GM12878 (cell line): Measurements from ENCODE around the gene STPG3. TPM values are rescaled to one million over a fixed set of nuclear protein-coding genes. Genes with fewer than 3 reads are reported as not detected.

Source experiments
- ATAC-seq: fragments of 200-7000 bp; cut with Tn5 transposase; 3 replicates; pipeline ENCODE4 v1.9.1; 2020; ENCODE audit warnings: mild to moderate bottlenecking, moderate library complexity
- BruUV-seq: library from RNA; stranded (reverse); fragments of 400-500 nt; replicated peaks from 2 replicates; lab custom pipeline; 2021; lab: Mats Ljungman, UMichigan
- CTCF ChIA-PET: fragments of 300-600 bp; sonication (Branson Sonifier 250); formaldehyde crosslinking; extraction: SDS; loops from one replicate; lab custom pipeline; 2021; ENCODE audit warnings: inconsistent platforms; lab: Yijun Ruan, JAX
- POLR2A ChIA-PET: fragments of 350-600 bp; formaldehyde crosslinking; extraction: SDS; loops from one replicate; lab custom pipeline; 2021; ENCODE audit warnings: inconsistent platforms; lab: Charles Lee
- RAD21 ChIA-PET: fragments of 300-600 bp; sonication (Branson Sonifier 250); formaldehyde crosslinking; loops from one replicate; lab custom pipeline; 2023; ENCODE audit warnings: antibody characterized with exemption; ENCODE audit not compliant: unreplicated experiment; lab: Charles Lee
- SMC1A ChIA-PET: fragments of 300-600 bp; sonication (Branson Sonifier 250); formaldehyde crosslinking; loops from one replicate; lab custom pipeline; 2023; ENCODE audit not compliant: unreplicated experiment, uncharacterized antibody; lab: Charles Lee
- DNase-seq: peaks from one replicate; pipeline ENCODE4 v3.0.0-alpha.2; 2011; ENCODE audit warnings: low read depth, low spot score
- FAIRE-seq: peaks from 3 replicates; lab custom pipeline; 2011; peaks lifted over from hg19 to GRCh38; lab: Jason Lieb, UNC
- H2AFZ ChIP-seq: 2 replicates; pipeline ENCODE4 v1.6.0; 2011; ENCODE audit warnings: low read depth, low read length, control low read depth; ENCODE audit not compliant: control insufficient read depth
- H3K27ac ChIP-seq: 2 replicates; pipeline ENCODE4 v1.5.1; 2011; ENCODE audit warnings: control low read depth; ENCODE audit not compliant: control insufficient read depth, insufficient read depth
- H3K27me3 ChIP-seq, 2 experiments: replicated peaks in 1 of 2; 2 replicates each; pipeline versions ENCODE4 v1.6.0 to v1.6.1; 2011; ENCODE audit warnings: low read length in 1 of 2; ENCODE audit not compliant: control insufficient read depth in 2 of 2, insufficient read depth in 2 of 2
- H3K36me3 ChIP-seq, 2 experiments: 2 replicates each; pipeline ENCODE4 v1.5.1; 2011; ENCODE audit warnings: low read length in 1 of 2; ENCODE audit not compliant: control insufficient read depth in 2 of 2, insufficient read depth in 2 of 2
- H3K4me1 ChIP-seq: 2 replicates; pipeline ENCODE4 v1.6.1; 2011; ENCODE audit warnings: mild to moderate bottlenecking, low read length, moderate library complexity, mixed read lengths; ENCODE audit not compliant: control insufficient read depth, insufficient read depth
- H3K4me2 ChIP-seq: 2 replicates; pipeline ENCODE4 v1.6.0; 2011; ENCODE audit warnings: control low read depth; ENCODE audit not compliant: control insufficient read depth, insufficient read depth
- H3K4me3 ChIP-seq: fragments of 200-600 bp; sonication (generic); 2 replicates; pipeline ENCODE4 v1.5.1; 2016
- H3K79me2 ChIP-seq: 2 replicates; pipeline ENCODE4 v1.6.0; 2011; ENCODE audit warnings: low read length; ENCODE audit not compliant: control insufficient read depth, insufficient read depth
- H3K9ac ChIP-seq: 2 replicates; pipeline ENCODE4 v1.8.0; 2011; ENCODE audit warnings: low read length, control low read depth, mixed read lengths; ENCODE audit not compliant: control insufficient read depth, insufficient read depth
- H3K9me3 ChIP-seq: replicated peaks from 3 replicates; pipeline ENCODE4 v1.5.1; 2011; ENCODE audit warnings: mild to moderate bottlenecking, low read length; ENCODE audit not compliant: control insufficient read depth, insufficient read depth
- H4K20me1 ChIP-seq: 2 replicates; pipeline ENCODE4 v1.6.0; 2011; ENCODE audit not compliant: control insufficient read depth, insufficient read depth
- ASH2L ChIP-seq: fragments of 300-600, 200-600 bp; sonication (generic); IDR thresholded peaks from 2 replicates; pipeline ENCODE4 v1.6.1; 2017; ENCODE audit warnings: low read depth, mild to moderate bottlenecking, borderline replicate concordance
- ATF7 ChIP-seq: fragments of 450-650 bp; IDR thresholded peaks from 2 replicates; pipeline ENCODE4 v1.6.1; 2016; ENCODE audit warnings: low read depth, mild to moderate bottlenecking
- BACH1 ChIP-seq: fragments of 450-650 bp; IDR thresholded peaks from 2 replicates; pipeline ENCODE4 v1.6.1; 2017; ENCODE audit warnings: mild to moderate bottlenecking, borderline replicate concordance
- FOXM1 ChIP-seq: IDR thresholded peaks from 2 replicates; pipeline ENCODE4 v1.6.1; 2012; ENCODE audit warnings: low read depth, mild to moderate bottlenecking, inconsistent platforms, low read length, moderate library complexity
- GABPA ChIP-seq: IDR thresholded peaks from 2 replicates; pipeline ENCODE4 v1.6.1; 2014; ENCODE audit warnings: antibody characterized with exemption, low read depth, mild to moderate bottlenecking, inconsistent platforms
- NBN ChIP-seq: fragments of 450-650 bp; IDR thresholded peaks from 2 replicates; pipeline ENCODE4 v1.6.1; 2016
- PML ChIP-seq: IDR thresholded peaks from 2 replicates; pipeline ENCODE4 v1.6.1; 2012; ENCODE audit warnings: low read length, inconsistent platforms
- POLR2AphosphoS2 ChIP-seq: IDR thresholded peaks from 2 replicates; pipeline ENCODE4 v1.6.1; 2011; ENCODE audit warnings: low read depth, mild to moderate bottlenecking, low read length, improper control_type of control experiment, moderate library complexity
- SMARCA5 ChIP-seq: fragments of 450-650 bp; IDR thresholded peaks from 2 replicates; pipeline ENCODE4 v1.6.1; 2017; ENCODE audit warnings: mild to moderate bottlenecking
- SPI1 ChIP-seq: IDR thresholded peaks from 2 replicates; pipeline ENCODE4 v1.6.1; 2011; ENCODE audit warnings: low read depth, mild to moderate bottlenecking, low read length, moderate library complexity, borderline replicate concordance; ENCODE audit not compliant: insufficient read depth
- ZBTB40 ChIP-seq: fragments of 450-650 bp; IDR thresholded peaks from 2 replicates; pipeline ENCODE4 v1.6.1; 2016; ENCODE audit warnings: mild to moderate bottlenecking, moderate library complexity, borderline replicate concordance
- ZNF207 ChIP-seq: fragments of 450-650 bp; IDR thresholded peaks from 2 replicates; pipeline ENCODE4 v1.6.1; 2014; ENCODE audit warnings: antibody characterized with exemption, mild to moderate bottlenecking, borderline replicate concordance
- ZNF384 ChIP-seq: IDR thresholded peaks from 2 replicates; pipeline ENCODE4 v1.6.1; 2012; ENCODE audit warnings: low read depth, mild to moderate bottlenecking, low read length, improper control_type of control experiment, borderline replicate concordance
- WGBS: methylation state at CpG from one replicate; pipeline ENCODE4 v1.1.6; 2016; ENCODE audit warnings: low lambda C conversion rate; ENCODE audit not compliant: insufficient replicate concordance, insufficient coverage; ENCODE audit errors: missing lambda C conversion rate; 5-methylcytosine and 5-hydroxymethylcytosine counted together
- in situ Hi-C: fragments of 300-500 bp; cut with MboI; formaldehyde crosslinking; loops from 9 replicates; pipeline ENCODE4 v1.14.3; 2018; ENCODE audit warnings: mixed read lengths
- intact Hi-C: fragments of 100-400 bp; cut with micrococcal nuclease; formaldehyde crosslinking; loops from one replicate; pipeline ENCODE4 v1.14.2; 2022; ENCODE audit not compliant: unreplicated experiment
- polyA plus RNA-seq, 11 experiments: library from polyadenylated mRNA; depleted of rRNA in 4 of 11; unstranded in 6 of 11; stranded (reverse) in 5 of 11; fragments of >200 nt; fragmentation: Nextera tagmentation in 4 of 11; fragmentation: Illumina TruSeq in 1 of 11; extraction: Ambion mirVana in 4 of 11; extraction: Trizol in 1 of 11; gene quantifications; 1 replicate in 1 of 11; 2 replicates in 10 of 11; pipeline versions ENCODE4 v1.2.1 to v1.2.3, GENCODE V29; 2011 to 2016; ENCODE audit warnings: inconsistent platforms in 2 of 11, missing spikeins in 2 of 11, low read depth in 1 of 11
- total RNA-seq, 4 experiments: library from RNA; depleted of rRNA in 3 of 4; stranded (reverse); fragments of >200 nt in 3 of 4; fragmentation: Illumina TruSeq in 1 of 4; extraction: Trizol in 1 of 4; gene quantifications; 2 replicates each; pipeline versions ENCODE4 v1.2.1 to v1.2.3, GENCODE V29; 2013 to 2021
- TF ChIP-seq, protein P1 (sequence below): fragments of 450-650 bp; conservative IDR thresholded peaks from 2 replicates; pipeline ENCODE4 v1.6.1; 2017; ENCODE audit warnings: mild to moderate bottlenecking, moderate library complexity
- TF ChIP-seq, protein P2 (sequence below): fragments of 450-650 bp; formaldehyde crosslinking; IDR thresholded peaks from 2 replicates; pipeline ENCODE4 v1.4.0; 2022; ENCODE audit warnings: mild to moderate bottlenecking, moderate library complexity

Gene STPG3
- total and polyA plus RNA-seq, 10 of the 15 experiments (the other 5 are each of a cell fraction or from before 2014, with no cell fraction given): not detected

DNA sequence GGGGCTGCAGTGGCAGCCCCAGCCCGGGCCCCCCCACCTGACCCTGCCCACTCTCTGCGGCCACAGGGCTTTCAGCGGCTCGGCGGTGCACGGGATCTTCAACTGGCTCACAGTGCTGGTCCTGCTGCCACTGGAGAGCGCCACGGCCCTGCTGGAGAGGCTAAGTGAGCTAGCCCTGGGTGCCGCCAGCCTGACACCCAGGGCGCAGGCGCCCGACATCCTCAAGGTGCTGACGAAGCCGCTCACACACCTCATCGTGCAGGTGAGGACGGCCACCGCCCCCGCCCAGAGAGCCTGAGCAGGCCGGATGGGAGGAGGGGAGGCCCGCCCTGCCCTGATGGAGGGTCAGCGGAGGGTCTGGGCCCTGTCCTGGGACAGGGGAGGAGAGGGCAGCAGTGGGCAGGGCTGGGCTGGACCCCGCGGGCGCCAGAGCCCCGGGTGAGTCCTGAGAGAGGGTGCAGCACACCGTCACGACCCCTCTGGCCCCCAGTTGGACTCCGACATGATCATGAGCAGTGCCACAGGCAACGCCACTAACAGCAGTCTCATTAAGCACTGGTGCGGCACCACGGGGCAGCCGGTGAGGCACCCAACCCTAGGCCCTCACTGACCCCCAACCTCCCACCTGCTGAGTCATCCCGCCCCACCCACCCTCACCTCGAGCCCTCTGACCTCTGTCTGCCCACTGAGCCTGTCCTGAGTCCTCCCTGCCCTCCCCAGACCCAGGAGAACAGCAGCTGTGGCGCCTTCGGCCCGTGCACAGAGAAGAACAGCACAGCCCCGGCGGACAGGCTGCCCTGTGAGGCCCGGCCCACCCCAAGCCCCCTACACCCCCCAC is 17.7 kb upstream of the STPG3 start:
- SMC1A ChIA-PET: no interaction called here
- intact Hi-C loops: no loop called here
- H3K4me2 ChIP-seq: no peak overlapping the region
- H3K9me3 ChIP-seq: no peaks in the 10 kb centered on the region
- no peak for ATAC-seq
- in situ Hi-C loops: no loop called here
- H3K4me1 ChIP-seq: peaks cover 19% of the 10 kb centered on the region
- no peak overlapping the region for H3K4me3 ChIP-seq
- no peak overlapping the region for H3K27ac ChIP-seq
- H4K20me1 ChIP-seq: no peaks in the 10 kb centered on the region
- POLR2A ChIA-PET: no interaction called here
- H3K79me2 ChIP-seq: no peaks in the 10 kb centered on the region; the same call in 1 of the 2 replicates
- no peaks in the 10 kb centered on the region for H3K27me3 ChIP-seq
- H3K9ac ChIP-seq: no peak overlapping the region
- CTCF ChIA-PET: no interaction called here
- H3K36me3 ChIP-seq: no peaks in the 10 kb centered on the region
- RAD21 ChIA-PET: no interaction called here
- no peak for DNase-seq
- no peak for FAIRE-seq
- 32% methylated on average over 27 of the region's 40 CpGs for WGBS
- H2AFZ ChIP-seq: no peak overlapping the region
- no TSS peak for BruUV-seq
- TF ChIP-seq BACH1 (no peak), SPI1 (no peak), ZBTB40 (no peak), ASH2L (no peak), GABPA (no peak), ZNF207 (no peak), SMARCA5 (no peak), ATF7 (no peak), POLR2AphosphoS2 (no peak), PML (no peak), ZNF384 (no peak), FOXM1 (no peak), NBN (no peak)
- TF ChIP-seq, protein P1, sequence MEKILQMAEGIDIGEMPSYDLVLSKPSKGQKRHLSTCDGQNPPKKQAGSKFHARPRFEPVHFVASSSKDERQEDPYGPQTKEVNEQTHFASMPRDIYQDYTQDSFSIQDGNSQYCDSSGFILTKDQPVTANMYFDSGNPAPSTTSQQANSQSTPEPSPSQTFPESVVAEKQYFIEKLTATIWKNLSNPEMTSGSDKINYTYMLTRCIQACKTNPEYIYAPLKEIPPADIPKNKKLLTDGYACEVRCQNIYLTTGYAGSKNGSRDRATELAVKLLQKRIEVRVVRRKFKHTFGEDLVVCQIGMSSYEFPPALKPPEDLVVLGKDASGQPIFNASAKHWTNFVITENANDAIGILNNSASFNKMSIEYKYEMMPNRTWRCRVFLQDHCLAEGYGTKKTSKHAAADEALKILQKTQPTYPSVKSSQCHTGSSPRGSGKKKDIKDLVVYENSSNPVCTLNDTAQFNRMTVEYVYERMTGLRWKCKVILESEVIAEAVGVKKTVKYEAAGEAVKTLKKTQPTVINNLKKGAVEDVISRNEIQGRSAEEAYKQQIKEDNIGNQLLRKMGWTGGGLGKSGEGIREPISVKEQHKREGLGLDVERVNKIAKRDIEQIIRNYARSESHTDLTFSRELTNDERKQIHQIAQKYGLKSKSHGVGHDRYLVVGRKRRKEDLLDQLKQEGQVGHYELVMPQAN: no peak
- TF ChIP-seq, protein P2, sequence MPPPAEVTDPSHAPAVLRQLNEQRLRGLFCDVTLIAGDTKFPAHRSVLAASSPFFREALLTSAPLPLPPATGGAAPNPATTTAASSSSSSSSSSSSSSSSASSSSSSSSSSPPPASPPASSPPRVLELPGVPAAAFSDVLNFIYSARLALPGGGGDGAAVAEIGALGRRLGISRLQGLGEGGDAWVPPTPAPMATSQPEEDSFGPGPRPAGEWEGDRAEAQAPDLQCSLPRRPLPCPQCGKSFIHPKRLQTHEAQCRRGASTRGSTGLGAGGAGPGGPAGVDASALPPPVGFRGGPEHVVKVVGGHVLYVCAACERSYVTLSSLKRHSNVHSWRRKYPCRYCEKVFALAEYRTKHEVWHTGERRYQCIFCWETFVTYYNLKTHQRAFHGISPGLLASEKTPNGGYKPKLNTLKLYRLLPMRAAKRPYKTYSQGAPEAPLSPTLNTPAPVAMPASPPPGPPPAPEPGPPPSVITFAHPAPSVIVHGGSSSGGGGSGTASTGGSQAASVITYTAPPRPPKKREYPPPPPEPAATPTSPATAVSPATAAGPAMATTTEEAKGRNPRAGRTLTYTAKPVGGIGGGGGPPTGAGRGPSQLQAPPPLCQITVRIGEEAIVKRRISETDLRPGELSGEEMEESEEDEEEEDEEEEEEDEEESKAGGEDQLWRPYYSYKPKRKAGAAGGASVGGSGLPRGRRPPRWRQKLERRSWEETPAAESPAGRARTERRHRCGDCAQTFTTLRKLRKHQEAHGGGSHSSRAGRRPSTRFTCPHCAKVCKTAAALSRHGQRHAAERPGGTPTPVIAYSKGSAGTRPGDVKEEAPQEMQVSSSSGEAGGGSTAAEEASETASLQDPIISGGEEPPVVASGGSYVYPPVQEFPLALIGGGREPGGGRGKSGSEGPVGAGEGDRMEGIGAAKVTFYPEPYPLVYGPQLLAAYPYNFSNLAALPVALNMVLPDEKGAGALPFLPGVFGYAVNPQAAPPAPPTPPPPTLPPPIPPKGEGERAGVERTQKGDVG (CRISPR knock-in tag): no peak
